ENCODE data around the gene ITIH3. TPM values are rescaled to one million over a fixed set of nuclear protein-coding genes. Genes with fewer than 3 reads are reported as not detected.
A peak's percentile ranks its signal among the peaks of the same experiment; 100 is the strongest.

The ITIH3 gene
- total RNA-seq, 3 donors from 2014 or later: 0.72 to 1.4 (median 0.89) TPM

DNA sequence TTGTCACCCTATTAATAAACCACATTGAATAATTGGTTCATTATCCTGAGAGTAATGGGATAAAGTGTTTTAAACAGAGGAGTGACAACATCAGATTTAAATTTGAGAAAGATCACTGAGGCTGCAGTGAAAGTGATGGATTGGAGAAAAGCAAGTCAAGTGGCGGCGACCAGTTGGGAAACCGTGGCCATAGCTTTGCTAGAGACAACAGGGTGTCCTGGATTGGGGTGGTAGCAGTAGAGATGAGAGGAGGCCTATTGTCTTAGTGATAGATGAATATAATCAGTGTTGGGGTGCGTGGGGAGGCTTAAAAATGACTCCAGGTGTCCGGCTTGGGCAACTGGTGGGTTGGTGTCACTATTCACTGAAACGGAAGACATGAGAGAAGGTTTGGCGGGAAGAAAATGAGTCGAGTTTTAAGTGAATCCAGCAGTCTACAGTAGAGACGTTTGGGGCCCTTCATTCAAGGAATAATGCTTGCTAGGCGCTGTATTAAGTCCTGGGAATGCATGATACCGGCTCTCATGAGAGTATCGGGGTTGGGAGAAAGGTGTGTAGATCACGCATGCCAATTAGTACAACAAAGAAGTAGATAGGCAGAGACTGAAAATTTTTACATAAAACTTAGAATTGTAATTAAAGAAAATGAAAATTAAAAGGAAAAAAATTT lies 24.7 kb upstream of the ITIH3 start:
- H3K4me3 ChIP-seq: peak overlapping the region; percentile 75
- intact Hi-C loops (cut with DNase I, micrococcal nuclease): no loop called here
- H3K36me3 ChIP-seq (ENCODE audit: low read depth): no peaks in the 10 kb centered on the region
- no peak for ATAC-seq
- H3K4me1 ChIP-seq (ENCODE audit: low read depth): peaks cover 10% of the 10 kb centered on the region
- no peaks in the 10 kb centered on the region for H3K9me3 ChIP-seq
- no peak for DNase-seq
- TF ChIP-seq, protein P1, sequence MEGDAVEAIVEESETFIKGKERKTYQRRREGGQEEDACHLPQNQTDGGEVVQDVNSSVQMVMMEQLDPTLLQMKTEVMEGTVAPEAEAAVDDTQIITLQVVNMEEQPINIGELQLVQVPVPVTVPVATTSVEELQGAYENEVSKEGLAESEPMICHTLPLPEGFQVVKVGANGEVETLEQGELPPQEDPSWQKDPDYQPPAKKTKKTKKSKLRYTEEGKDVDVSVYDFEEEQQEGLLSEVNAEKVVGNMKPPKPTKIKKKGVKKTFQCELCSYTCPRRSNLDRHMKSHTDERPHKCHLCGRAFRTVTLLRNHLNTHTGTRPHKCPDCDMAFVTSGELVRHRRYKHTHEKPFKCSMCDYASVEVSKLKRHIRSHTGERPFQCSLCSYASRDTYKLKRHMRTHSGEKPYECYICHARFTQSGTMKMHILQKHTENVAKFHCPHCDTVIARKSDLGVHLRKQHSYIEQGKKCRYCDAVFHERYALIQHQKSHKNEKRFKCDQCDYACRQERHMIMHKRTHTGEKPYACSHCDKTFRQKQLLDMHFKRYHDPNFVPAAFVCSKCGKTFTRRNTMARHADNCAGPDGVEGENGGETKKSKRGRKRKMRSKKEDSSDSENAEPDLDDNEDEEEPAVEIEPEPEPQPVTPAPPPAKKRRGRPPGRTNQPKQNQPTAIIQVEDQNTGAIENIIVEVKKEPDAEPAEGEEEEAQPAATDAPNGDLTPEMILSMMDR (IDR thresholded peaks at IDR 0.05): no peak

DNA sequence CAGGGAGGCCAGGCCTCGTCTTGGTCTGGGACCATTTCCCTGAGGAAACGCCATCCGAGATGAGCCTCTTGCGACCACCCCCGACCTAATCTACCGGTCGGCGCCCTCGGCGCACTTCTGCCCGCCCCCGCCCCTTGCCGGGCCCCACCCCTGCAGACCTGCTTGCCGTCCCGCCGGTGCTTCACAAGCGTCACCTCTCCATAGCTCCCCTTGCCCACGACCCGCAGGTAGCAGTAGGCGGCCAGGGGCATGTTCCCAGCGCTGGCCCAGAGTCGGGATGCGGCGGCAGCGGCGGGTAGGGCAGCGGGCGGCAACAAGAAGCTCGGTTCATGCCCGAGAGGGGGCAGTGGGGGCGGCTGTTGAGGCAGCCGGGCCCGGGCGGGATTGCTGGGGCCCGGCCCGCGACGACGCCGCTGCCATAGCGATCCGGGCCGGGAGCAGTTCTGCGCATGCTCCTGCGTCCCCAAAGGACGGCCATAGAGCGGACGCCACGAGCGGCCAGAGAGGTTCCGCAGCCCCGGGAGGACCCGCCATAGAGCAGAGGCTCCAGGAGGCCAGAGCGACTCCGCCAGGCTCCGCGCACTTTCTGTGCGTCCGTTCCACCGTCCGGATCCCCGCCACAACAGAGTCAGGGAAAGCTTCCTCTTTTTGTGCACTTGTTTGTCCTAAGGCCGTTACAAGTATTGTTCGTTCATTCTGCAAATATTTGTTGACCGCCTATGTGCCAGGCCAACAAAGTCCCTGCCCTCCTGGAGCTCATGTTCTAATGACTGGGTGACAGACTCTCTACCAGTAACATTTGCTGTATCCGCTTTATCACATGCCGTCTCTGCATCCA lies 23.9 kb upstream of the ITIH3 start, which contains the start of gene NEK4:
TSS of gene NEK4 (minus strand) at position 445 of the 838 bp plus-strand sequence. CDS start at position 251, 194 bp downstream.
- TF ChIP-seq, protein P1 (IDR thresholded peaks at IDR 0.05): no peak
- no peaks in the 10 kb centered on the region for H3K9me3 ChIP-seq
- no peaks in the 10 kb centered on the region for H3K36me3 ChIP-seq (ENCODE audit: low read depth)
- intact Hi-C loops (cut with DNase I, micrococcal nuclease): no loop called here
- peak; percentile 93 to 95 (median 94) for DNase-seq
- ATAC-seq: peak; percentile 99
- H3K4me1 ChIP-seq (ENCODE audit: low read depth): peaks cover 10% of the 10 kb centered on the region
- peak within 1 kb of the TSS; percentile 75 for H3K4me3 ChIP-seq

DNA sequence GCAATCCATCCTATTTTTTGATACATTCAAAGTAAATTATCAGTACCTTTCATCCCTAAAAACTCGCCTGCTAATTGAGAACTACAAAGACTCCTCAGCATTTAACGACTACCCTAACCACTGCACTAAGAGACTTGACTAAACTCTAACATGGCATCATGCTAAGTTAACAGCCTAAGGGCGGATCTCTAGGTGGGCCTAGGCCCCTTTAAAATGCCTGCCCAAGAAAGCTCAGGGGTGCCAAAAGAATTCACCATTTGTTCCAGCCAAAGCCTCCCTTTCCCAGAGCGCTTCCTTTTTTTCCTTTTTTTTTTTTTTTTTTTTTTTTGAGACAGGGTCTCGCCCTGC lies 23.3 kb upstream of the ITIH3 start:
- peak; percentile 10 for ATAC-seq
- DNase-seq: no peak
- TF ChIP-seq, protein P1 (IDR thresholded peaks at IDR 0.05): no peak
- H3K4me3 ChIP-seq: no peak overlapping the region
- H3K9me3 ChIP-seq: no peaks in the 10 kb centered on the region
- intact Hi-C loops (cut with DNase I, micrococcal nuclease): no loop called here
- peaks cover 10% of the 10 kb centered on the region for H3K4me1 ChIP-seq (ENCODE audit: low read depth)
- no peaks in the 10 kb centered on the region for H3K36me3 ChIP-seq (ENCODE audit: low read depth)

- H3K9me3 ChIP-seq: no peaks in the 10 kb centered on the region
- intact Hi-C loops (cut with DNase I, micrococcal nuclease): no loop called here
- DNase-seq: no peak
Measured at GRCh38 chr3:52771702-52772101, 22.9 kb upstream of the ITIH3 start.

DNA sequence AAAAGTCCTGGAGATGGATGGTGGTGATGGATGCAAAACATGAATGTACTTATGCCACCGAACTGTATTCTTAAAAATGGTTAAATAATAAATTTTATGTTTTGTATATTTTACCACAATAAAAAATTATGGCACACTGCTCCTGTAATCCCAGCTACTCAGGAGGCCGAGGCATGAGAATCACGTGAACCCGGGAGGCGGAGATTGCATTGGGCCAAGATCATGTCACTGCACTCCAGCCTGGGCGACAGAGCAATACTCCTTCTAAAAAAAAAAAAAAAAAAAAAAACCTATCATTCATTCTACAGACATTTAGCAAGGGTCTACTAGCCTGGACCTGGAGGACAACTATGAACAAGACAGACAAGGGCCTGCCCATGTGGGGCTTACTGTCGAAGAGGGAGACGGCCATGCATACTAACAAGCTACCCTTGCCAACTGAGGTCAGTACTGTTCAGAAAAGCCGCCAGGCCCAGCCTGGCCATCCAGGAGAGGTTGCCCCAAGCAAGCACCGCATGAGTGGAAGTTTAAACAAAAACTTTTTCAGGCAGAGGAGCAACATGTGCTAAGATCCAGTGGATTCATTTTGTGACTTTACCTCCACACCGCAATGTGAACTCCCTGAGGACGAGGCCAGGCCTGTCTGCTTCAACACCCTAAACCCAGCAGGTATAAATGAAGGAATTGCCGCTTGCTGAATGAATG lies 21.1 kb upstream of the ITIH3 start:
- DNase-seq (peak in 1 of 3 donors; percentile 25), ATAC-seq (no peak)
- TF ChIP-seq, protein P1 (IDR thresholded peaks at IDR 0.05): no peak
- Histone ChIP-seq H3K4me1 (ENCODE audit: low read depth) (peaks cover 10% of the 10 kb centered on the region), H3K4me3 (no peak overlapping the region), H3K36me3 (ENCODE audit: low read depth) (no peaks in the 10 kb centered on the region), H3K9me3 (no peaks in the 10 kb centered on the region)
- intact Hi-C loops (cut with DNase I, micrococcal nuclease): no loop called here

More at GRCh38 chr3:52771702-52772101, 22.9 kb upstream of the ITIH3 start:
- peaks cover 10% of the 10 kb centered on the region for H3K4me1 ChIP-seq (ENCODE audit: low read depth)
- TF ChIP-seq, protein P1 (IDR thresholded peaks at IDR 0.05): no peak
- H3K4me3 ChIP-seq: no peak overlapping the region
- ATAC-seq: no peak
- no peaks in the 10 kb centered on the region for H3K36me3 ChIP-seq (ENCODE audit: low read depth)
